HFF-Myc (cell line): ENCODE results near the gene ELOVL1.

Source experiments
- DNase-seq: peaks from one replicate; pipeline ENCODE4 v3.0.0-alpha.2; 2011; ENCODE audit warnings: low read depth; ENCODE audit errors: extremely low read depth
- H3K4me3 ChIP-seq: replicated peaks from 2 replicates; pipeline ENCODE4 v1.5.1; 2011; ENCODE audit warnings: low read depth, mild to moderate bottlenecking, control low read depth, low read length
- CTCF ChIP-seq: IDR thresholded peaks from 2 replicates; pipeline ENCODE4 v1.5.1; 2012; ENCODE audit warnings: mild to moderate bottlenecking, low read depth, low read length, control low read depth; ENCODE audit errors: missing control alignments

ELOVL1 gene

GRCh38 chr1:43381612-43382011 lies 13.8 kb upstream of the ELOVL1 start:
- no peak overlapping the region for H3K4me3 ChIP-seq
- no peak for TF ChIP-seq CTCF
- no peak for DNase-seq

GRCh38 chr1:43379476-43379875 lies 11.7 kb upstream of the ELOVL1 start:
- TF ChIP-seq CTCF: no peak

DNA sequence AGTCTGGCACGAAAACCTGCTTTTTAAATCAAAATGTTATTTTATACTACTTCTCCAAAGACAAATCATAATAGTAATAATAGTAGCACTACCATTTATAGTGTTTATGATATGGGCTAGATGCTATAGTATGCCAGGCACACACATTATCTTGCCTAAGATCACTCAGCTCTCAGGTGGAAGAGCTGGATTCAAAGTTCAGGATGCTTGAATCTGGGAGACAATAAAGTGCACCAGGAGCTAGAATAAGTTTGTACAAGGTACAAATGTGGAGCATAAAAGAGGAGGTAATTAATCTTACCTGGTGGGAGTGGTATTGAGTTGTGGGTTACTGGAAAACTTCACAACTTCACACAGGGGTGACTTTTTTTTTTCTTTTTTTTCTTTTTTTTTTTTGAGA lies 10.0 kb upstream of the ELOVL1 start:
- no peak for TF ChIP-seq CTCF
- no peak for DNase-seq
- H3K4me3 ChIP-seq: no peak overlapping the region

More at GRCh38 chr1:43379476-43379875, 11.7 kb upstream of the ELOVL1 start:
- DNase-seq: no peak
- no peak overlapping the region for H3K4me3 ChIP-seq

DNA sequence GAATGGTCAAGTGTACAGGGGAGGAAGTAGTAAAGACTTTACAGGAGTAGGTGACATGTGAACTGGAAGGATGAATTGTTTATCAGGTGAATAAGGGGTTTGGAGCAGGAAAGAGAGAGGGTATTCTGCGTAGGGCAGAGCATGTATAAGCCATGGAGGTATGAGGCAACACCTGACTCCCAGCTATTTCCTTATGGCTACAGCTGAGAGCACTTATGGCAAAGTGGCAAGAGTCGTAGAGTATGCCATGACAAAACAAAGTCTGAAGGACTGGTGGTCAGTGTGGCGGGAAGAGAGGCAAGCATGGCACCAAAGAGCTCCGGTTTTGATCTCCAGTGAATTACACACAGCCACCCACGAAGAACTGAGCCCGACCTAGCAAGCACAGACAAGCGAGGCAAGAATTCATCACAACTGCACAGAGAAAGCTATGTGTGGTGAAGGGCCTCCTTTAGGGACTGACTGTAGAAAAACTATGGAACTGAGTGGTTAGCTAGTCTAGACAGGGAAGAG lies 9.0 kb upstream of the ELOVL1 start:
- no peak for DNase-seq
- no peak for TF ChIP-seq CTCF

DNA sequence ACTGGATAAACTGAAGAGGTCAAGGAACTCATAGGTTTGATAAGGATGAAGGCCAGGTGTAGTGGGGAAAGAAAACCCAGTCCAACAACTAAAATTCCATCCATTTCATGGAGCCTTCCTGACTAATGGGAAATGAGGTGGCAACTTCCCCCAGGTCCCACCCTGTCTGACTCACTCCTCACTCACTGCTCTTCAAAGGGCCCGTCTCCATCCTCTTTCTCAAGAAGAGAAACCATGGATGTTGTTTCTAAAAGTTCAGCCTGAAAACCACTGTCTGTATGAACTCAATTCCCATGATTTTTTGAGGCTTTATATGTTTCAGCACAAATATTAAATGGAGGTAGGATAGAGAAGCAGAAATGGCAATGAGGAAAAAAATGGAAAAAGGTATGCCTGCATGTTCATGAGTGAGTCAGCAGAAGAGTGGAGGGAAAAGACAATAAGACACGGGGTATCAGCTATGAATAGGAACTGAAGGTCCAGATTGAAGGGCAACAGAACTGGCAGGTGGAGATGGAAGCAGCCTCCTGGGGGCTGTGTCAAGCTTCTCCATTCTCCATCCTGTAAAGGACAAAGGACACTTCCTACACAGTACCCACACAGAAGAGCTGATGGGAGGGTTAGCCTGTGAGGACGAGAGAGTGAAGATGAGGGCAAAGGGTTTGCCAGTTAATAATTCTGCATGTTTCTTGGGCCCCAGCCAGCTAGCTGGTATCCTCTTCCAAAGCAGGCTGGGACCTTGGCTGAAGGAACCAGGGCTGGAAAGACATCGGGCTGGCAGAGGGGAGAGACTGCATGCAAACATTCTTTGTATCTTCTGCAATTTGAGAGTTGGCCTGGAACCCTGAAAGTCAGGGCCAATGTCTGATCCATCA lies 5.5 kb upstream of the ELOVL1 start:
- peak; percentile 35 for DNase-seq
- no peak overlapping the region for H3K4me3 ChIP-seq

More for the DNA sequence above, 9.0 kb upstream of the ELOVL1 start:
- no peak overlapping the region for H3K4me3 ChIP-seq

GRCh38 chr1:43372172-43372571 lies 4.4 kb upstream of the ELOVL1 start:
- no peak for DNase-seq
- no peak for TF ChIP-seq CTCF

More for the DNA sequence above, 5.5 kb upstream of the ELOVL1 start:
- TF ChIP-seq CTCF: no peak

More at GRCh38 chr1:43372172-43372571, 4.4 kb upstream of the ELOVL1 start:
- no peak overlapping the region for H3K4me3 ChIP-seq
